Measurements from ENCODE around the gene L3HYPDH. TPM values are rescaled to one million over a fixed set of nuclear protein-coding genes. Genes with fewer than 3 reads are reported as not detected.
A peak's percentile ranks its signal among the peaks of the same experiment; 100 is the strongest.

The L3HYPDH gene
- total RNA-seq, 1 experiment from 2014 or later: 13.7 TPM

DNA sequence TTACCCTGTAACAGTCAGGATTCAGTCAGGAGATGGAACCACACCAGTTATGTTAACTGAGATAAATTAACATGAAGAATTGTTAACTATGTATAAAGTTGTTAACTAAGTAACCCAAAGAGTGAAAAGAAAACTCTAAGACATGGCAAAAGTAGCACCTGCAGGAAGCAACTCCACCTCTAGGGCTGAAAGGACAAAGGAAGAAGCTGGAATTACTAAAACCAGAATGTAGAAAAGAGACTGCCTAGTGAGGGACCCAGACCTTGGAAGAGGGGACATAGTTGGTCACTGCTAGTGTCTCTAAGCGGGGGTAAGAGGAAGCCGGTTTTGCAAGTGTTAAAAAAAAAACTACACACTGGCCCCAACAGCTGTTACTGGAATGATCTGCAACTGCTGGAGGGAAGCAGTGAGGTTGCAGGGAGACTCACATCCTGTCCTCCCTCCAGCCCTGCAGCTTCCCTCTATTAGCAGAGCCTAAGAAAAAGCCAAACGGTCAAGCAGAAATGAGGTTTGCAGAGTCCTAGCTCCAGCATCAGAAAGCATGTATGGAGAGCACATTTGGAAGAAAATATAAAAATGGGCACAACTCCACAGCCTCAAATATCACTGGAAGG lies 58.8 kb downstream of the L3HYPDH start:
- no peaks in the 10 kb centered on the region for H3K9me3 ChIP-seq (replicated peaks)
- H3K4me1 ChIP-seq: peaks cover 13% of the 10 kb centered on the region
- H3K36me3 ChIP-seq: no peaks in the 10 kb centered on the region
- no peak overlapping the region for H3K4me3 ChIP-seq
- no peak overlapping the region for H3K27ac ChIP-seq
- peak; percentile 59 to 77 for DNase-seq
- no peaks in the 10 kb centered on the region for H3K27me3 ChIP-seq

DNA sequence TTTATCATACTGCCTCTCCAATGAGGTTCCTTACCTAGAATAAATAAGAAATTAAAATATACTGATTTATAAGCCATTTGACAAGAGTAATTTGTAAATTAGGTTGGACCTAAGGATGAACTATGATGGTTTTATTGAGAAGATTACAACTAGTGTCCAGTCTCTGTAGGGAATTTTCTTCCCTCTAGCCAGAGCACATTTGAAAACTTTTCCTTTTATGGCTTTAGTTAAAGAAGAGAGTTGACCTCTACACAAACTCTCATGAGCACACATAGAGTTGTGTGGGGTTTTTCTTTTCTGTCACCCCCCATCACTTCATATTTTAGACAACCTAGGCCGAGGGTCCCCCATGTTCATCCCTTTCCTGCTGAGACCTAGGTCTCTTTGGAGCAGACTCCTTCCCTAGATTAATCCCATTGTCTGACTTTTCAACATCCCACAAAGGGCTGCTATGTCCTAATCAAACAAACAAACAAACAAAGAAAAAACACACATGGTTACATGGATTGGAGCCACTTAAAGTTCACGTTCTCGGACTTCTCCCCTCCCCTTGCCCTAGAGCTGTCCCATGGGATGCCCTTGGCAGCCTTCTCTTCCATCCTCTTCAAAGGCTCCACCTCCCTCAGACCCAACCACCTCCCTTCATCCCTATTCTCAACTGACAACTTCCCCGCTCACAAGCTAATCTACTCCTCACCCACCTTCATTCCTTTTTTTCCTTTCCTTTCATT lies 59.7 kb downstream of the L3HYPDH start:
- Histone ChIP-seq H3K27me3 (no peaks in the 10 kb centered on the region), H3K4me3 (no peak overlapping the region), H3K36me3 (no peaks in the 10 kb centered on the region), H3K4me1 (peaks cover 13% of the 10 kb centered on the region), H3K9me3 (replicated peaks) (no peaks in the 10 kb centered on the region), H3K27ac (no peak overlapping the region)
- no peak for DNase-seq

Other genes starting within 250 kb of the L3HYPDH start
- 1.8 and 2.3 TPM in 2 replicates for gene GPR135, start 19.0 kb downstream of the L3HYPDH start, total RNA-seq (2014; rRNA removed; shearing (Covaris generic))
- gene JKAMP, start 109 bp upstream of the L3HYPDH start, total RNA-seq (2014; rRNA removed; shearing (Covaris generic)): 55.7 and 65.0 TPM in 2 replicates
- not detected in 2 replicates for gene CCDC175, start 92.4 kb upstream of the L3HYPDH start, total RNA-seq (2014; rRNA removed; shearing (Covaris generic))